Activated T-helper 1 cell treated with anti-CD3 and anti-CD28 coated beads, Interleukin-12 subunit alpha, Interleukin-12 subunit beta, Interleukin-2, Interleukin-4 antibody, amounts not matched to agents 30 ng/mL and 10 ng/mL and 1 ng/mL, durations not matched to agents 14 hours and 24 hours and 36 hours (primary cell): ENCODE results near the gene OR6K6. TPM values are rescaled to one million over a fixed set of nuclear protein-coding genes. Genes with fewer than 3 reads are reported as not detected.

Experiments
- total RNA-seq: library from RNA; stranded (reverse); gene quantifications from 2 replicates; pipeline ENCODE4 v1.2.3, GENCODE V29; 2022

The OR6K6 gene
- total RNA-seq, 1 donor from 2014 or later = not detected

Other genes starting within 250 kb of the OR6K6 start
- gene OR6Y1, start 200.3 kb upstream of the OR6K6 start, total RNA-seq = not detected in 2 replicates
- not detected in 2 replicates for gene OR6P1, start 184.1 kb upstream of the OR6K6 start, total RNA-seq
- not detected in 2 replicates for gene OR10X1, start 174.8 kb upstream of the OR6K6 start, total RNA-seq
- gene OR10Z1, start 149.5 kb upstream of the OR6K6 start, total RNA-seq = not detected in 2 replicates
- not detected in 2 replicates for gene SPTA1, start 68.0 kb upstream of the OR6K6 start, total RNA-seq
- not detected in 2 replicates for gene OR6K2, start 54.1 kb upstream of the OR6K6 start, total RNA-seq
- not detected in 2 replicates for gene OR6K3, start 34.0 kb upstream of the OR6K6 start, total RNA-seq
- gene OR6N1, start 17.5 kb downstream of the OR6K6 start, total RNA-seq = not detected in 2 replicates
- gene OR6N2, start 26.5 kb downstream of the OR6K6 start, total RNA-seq = not detected in 2 replicates
- gene MNDA, start 76.6 kb downstream of the OR6K6 start, total RNA-seq = not detected in 2 replicates
- 19.5 and 19.9 TPM in 2 replicates for gene PYHIN1, start 176.8 kb downstream of the OR6K6 start, total RNA-seq